Natural killer cell (primary cell): ENCODE data around the gene IGFBP7. TPM values are rescaled to one million over a fixed set of nuclear protein-coding genes. Genes with fewer than 3 reads are reported as not detected.

Experiments used
- ATAC-seq, 3 donors: fragments of 150-1000 bp in 2 of 3; fragments of 200-7000 bp in 1 of 3; cut with Tn5 transposase; 1 replicate in 1 of 3; 2 replicates in 2 of 3; pipeline ENCODE4 v1.10.0; 2021; ENCODE audit warnings: mild to moderate bottlenecking in 2 of 3, moderate library complexity in 2 of 3
- DNase-seq, 2 donors: peaks; one replicate each; pipeline versions ENCODE4 v3.0.0 to v3.0.0-alpha.2; 2013 to 2021; ENCODE audit warnings: mixed read lengths in 1 of 2
- H3K27ac ChIP-seq: one replicate; pipeline ENCODE4 v1.5.1; 2013; ENCODE audit warnings: mild to moderate bottlenecking, low read length
- H3K27me3 ChIP-seq: one replicate; pipeline ENCODE4 v1.6.1; 2013; ENCODE audit warnings: low read length; ENCODE audit not compliant: control insufficient read depth, insufficient read depth
- H3K36me3 ChIP-seq: one replicate; pipeline ENCODE4 v1.6.1; 2013; ENCODE audit warnings: low read length; ENCODE audit not compliant: control insufficient read depth, insufficient read depth
- H3K4me1 ChIP-seq: one replicate; pipeline ENCODE4 v1.6.1; 2013; ENCODE audit warnings: low read length; ENCODE audit not compliant: control insufficient read depth, insufficient read depth
- H3K4me3 ChIP-seq: one replicate; pipeline ENCODE4 v1.5.1; 2013; ENCODE audit warnings: low read length
- H3K9me3 ChIP-seq: one replicate; pipeline ENCODE4 v1.6.1; 2013; ENCODE audit warnings: low read length; ENCODE audit not compliant: control insufficient read depth, insufficient read depth
- H3K27ac Mint-ChIP-seq, 2 donors: one replicate each; pipeline ENCODE4 v1.8.0; 2022; ENCODE audit warnings: mild to moderate bottlenecking in 2 of 2, mixed read lengths in 2 of 2, moderate library complexity in 1 of 2
- H3K27me3 Mint-ChIP-seq, 2 donors: one replicate each; pipeline ENCODE4 v1.8.0; 2022; ENCODE audit warnings: low read depth in 2 of 2, mixed read lengths in 2 of 2
- H3K36me3 Mint-ChIP-seq: one replicate; pipeline ENCODE4 v1.8.0; 2022; ENCODE audit warnings: mixed read lengths
- H3K4me1 Mint-ChIP-seq, 2 donors: one replicate each; pipeline ENCODE4 v1.8.0; 2022; ENCODE audit warnings: mixed read lengths in 2 of 2
- H3K4me3 Mint-ChIP-seq: one replicate; pipeline ENCODE4 v1.8.0; 2022; ENCODE audit warnings: mild to moderate bottlenecking, moderate library complexity, mixed read lengths
- H3K9me3 Mint-ChIP-seq, 2 donors: one replicate each; pipeline ENCODE4 v1.8.0; 2022; ENCODE audit warnings: mixed read lengths in 2 of 2
- CTCF ChIP-seq: fragments of 200-600 bp; IDR thresholded peaks from one replicate; pipeline ENCODE4 v1.8.0; 2022; ENCODE audit warnings: antibody characterized with exemption
- WGBS: methylation state at CpG from one replicate; pipeline ENCODE4 v1.1.7; 2013; ENCODE audit warnings: missing lambda C conversion rate; ENCODE audit not compliant: insufficient coverage; 5-methylcytosine and 5-hydroxymethylcytosine counted together
- intact Hi-C: fragments of 100-400 bp; cut with micrococcal nuclease; formaldehyde crosslinking; loops from one replicate; pipeline ENCODE4 v1.14.2; 2022
- total RNA-seq, 4 donors: library from RNA; stranded (reverse); fragments of 120-200 nt in 1 of 4; gene quantifications; one replicate each; pipeline versions ENCODE4 v1.2.3 to v1.2.4, GENCODE V29; 2013 to 2022

The IGFBP7 gene
- total RNA-seq, 3 donors from 2014 or later (not counting 1 experiment from before 2014, with no cell fraction given), result 88.8 to 107 (median 101) TPM

GRCh38 chr4:57103051-57103450, 7.1 kb downstream of the IGFBP7 start:
- no peak overlapping the region for H3K4me3 ChIP-seq
- DNase-seq (no peak), ATAC-seq (no peak)
- H3K9me3 Mint-ChIP-seq, result no peaks in the 10 kb centered on the region
- peaks cover 12% of the 10 kb centered on the region for H3K4me1 ChIP-seq
- no peak for TF ChIP-seq CTCF
- no peak overlapping the region for H3K4me3 Mint-ChIP-seq
- H3K4me1 Mint-ChIP-seq, result peaks cover 85 to 89% of the 10 kb centered on the region in 2 donors
- H3K27me3 Mint-ChIP-seq, result no peaks in the 10 kb centered on the region
- H3K36me3 ChIP-seq, result no peaks in the 10 kb centered on the region
- intact Hi-C loops, result no loop called here
- no peaks in the 10 kb centered on the region for H3K36me3 Mint-ChIP-seq
- 91% methylated on average over 3 of the region's 4 CpGs for WGBS
- no peaks in the 10 kb centered on the region for H3K27me3 ChIP-seq
- peak overlapping the region; percentile 46 to 71 for H3K27ac Mint-ChIP-seq
- H3K9me3 ChIP-seq, result no peaks in the 10 kb centered on the region
- no peak overlapping the region for H3K27ac ChIP-seq

- TF ChIP-seq CTCF, result no peak
- Mint-ChIP-seq H3K27me3 (no peaks in the 10 kb centered on the region), H3K27ac (peak overlapping the region; percentile 46 to 71), H3K9me3 (no peaks in the 10 kb centered on the region), H3K36me3 (no peaks in the 10 kb centered on the region), H3K4me1 (peaks cover 85 to 90% of the 10 kb centered on the region in 2 donors), H3K4me3 (no peak overlapping the region)
- Histone ChIP-seq H3K36me3 (no peaks in the 10 kb centered on the region), H3K27me3 (no peaks in the 10 kb centered on the region), H3K9me3 (no peaks in the 10 kb centered on the region), H3K4me1 (peaks cover 15% of the 10 kb centered on the region), H3K27ac (no peak overlapping the region), H3K4me3 (no peak overlapping the region)
- intact Hi-C loops, result no loop called here
- no peak for DNase-seq
- WGBS, result 70% methylated on average over 3 of the region's 4 CpGs
- ATAC-seq, result no peak
Measured at GRCh38 chr4:57102050-57102624, 8.0 kb downstream of the IGFBP7 start.

DNA sequence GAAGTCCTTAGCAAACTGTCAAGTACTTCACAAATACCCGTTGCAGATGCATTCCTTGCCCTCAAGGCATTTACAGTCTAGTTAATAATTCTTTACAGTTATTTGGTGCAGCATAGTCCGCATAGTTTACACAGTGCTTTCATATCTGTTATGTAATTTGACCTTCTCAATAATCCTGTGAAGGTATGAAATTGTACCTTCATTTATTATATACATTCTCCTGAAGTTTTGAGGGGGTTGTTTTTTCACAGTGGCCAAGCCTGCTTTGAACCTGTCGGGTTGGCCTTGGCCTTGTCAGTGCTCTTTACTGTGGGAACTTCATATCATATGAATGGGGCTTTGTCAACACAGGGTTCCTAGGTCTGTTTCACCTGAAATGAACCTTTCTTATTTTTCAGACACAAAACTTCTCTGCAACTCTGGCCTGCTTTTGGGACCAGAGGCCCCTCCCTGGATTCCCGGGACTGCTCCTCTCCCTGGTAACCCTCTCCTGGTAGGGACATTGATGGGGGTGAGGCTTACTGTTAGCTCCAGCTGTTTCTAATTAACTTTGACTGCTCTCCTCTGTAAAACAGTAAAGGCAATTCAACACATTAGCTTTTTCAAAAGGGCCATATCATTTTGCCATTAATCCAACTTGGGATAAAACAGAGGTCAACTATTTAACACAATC, 9.1 kb downstream of the IGFBP7 start:
- ATAC-seq (no peak), DNase-seq (no peak)
- H3K4me1 ChIP-seq, result peaks cover 9% of the 10 kb centered on the region
- H3K27ac ChIP-seq, result no peak overlapping the region
- intact Hi-C loops, result no loop called here
- H3K9me3 ChIP-seq, result no peaks in the 10 kb centered on the region
- no peaks in the 10 kb centered on the region for H3K27me3 ChIP-seq
- WGBS, result 81% methylated on average over 3 of the region's 4 CpGs
- Mint-ChIP-seq H3K27me3 (no peaks in the 10 kb centered on the region), H3K4me1 (peaks cover 85 to 90% of the 10 kb centered on the region in 2 donors), H3K9me3 (no peaks in the 10 kb centered on the region), H3K4me3 (no peak overlapping the region), H3K36me3 (no peaks in the 10 kb centered on the region), H3K27ac (peak overlapping the region; percentile 48 to 71)
- no peaks in the 10 kb centered on the region for H3K36me3 ChIP-seq
- no peak overlapping the region for H3K4me3 ChIP-seq
- TF ChIP-seq CTCF, result no peak
